ENCODE results near the gene LRRC31.

DNA sequence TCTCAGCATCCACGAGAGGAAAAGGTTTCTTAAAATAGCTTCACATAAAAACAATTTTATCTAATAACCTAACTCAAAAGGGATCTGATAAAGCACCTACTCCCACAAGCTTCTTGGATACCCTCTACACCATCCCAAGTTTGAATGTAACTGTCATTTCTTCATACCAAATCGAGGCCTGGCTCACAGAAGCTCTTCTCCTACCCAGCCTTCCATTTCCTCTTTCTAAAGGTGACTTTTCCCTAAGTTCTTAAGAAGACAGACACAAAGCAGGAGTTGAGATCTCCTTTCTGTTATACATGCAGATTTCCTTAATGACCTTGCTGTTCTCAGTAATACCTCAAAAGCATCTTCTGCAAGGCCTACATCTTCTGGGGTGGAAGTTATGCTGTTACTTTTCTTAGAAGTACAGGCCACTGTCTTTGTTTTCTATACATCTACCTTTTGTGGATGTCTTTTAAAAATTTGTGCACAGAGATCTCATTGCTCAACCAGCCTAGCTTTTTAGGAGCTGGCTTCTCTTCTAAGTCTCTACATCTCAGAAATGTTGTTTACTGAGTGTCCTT is 60.4 kb downstream of the LRRC31 start:
- no peak for TF ChIP-seq FOXA1 (IDR thresholded peaks at IDR 0.05)
- TF ChIP-seq SUZ12 (IDR thresholded peaks at IDR 0.05), result no peak
- no peak for TF ChIP-seq SP1 (IDR thresholded peaks at IDR 0.05)
- no peak for TF ChIP-seq NFRKB (IDR thresholded peaks at IDR 0.05)
- TF ChIP-seq TARDBP (IDR thresholded peaks at IDR 0.05), result no peak
- TF ChIP-seq FOXM1 (IDR thresholded peaks at IDR 0.05; ENCODE audit: borderline replicate concordance), result no peak
- TF ChIP-seq CTBP1 (IDR thresholded peaks at IDR 0.05; ENCODE audit: borderline replicate concordance), result no peak
- no peak for TF ChIP-seq FOXK2 (IDR thresholded peaks at IDR 0.05)
- TF ChIP-seq ELF4 (IDR thresholded peaks at IDR 0.05), result no peak
- TF ChIP-seq BHLHE40 (IDR thresholded peaks at IDR 0.05; ENCODE audit: borderline replicate concordance), result no peak
- TF ChIP-seq, protein P1, sequence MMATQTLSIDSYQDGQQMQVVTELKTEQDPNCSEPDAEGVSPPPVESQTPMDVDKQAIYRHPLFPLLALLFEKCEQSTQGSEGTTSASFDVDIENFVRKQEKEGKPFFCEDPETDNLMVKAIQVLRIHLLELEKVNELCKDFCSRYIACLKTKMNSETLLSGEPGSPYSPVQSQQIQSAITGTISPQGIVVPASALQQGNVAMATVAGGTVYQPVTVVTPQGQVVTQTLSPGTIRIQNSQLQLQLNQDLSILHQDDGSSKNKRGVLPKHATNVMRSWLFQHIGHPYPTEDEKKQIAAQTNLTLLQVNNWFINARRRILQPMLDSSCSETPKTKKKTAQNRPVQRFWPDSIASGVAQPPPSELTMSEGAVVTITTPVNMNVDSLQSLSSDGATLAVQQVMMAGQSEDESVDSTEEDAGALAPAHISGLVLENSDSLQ (IDR thresholded peaks at IDR 0.05), result no peak
- no peak for TF ChIP-seq LEF1 (IDR thresholded peaks at IDR 0.05; ENCODE audit: borderline replicate concordance)
- TF ChIP-seq L3MBTL2 (conservative IDR thresholded peaks at IDR 0.05), result no peak

All from HEK293T (cell line).